ENCODE measurements around the gene TRIM43.

GRCh38 chr2:95578539-95578938 lies 13.3 kb upstream of the TRIM43 start:
- TF ChIP-seq CTCF (IDR thresholded peaks at IDR 0.05; ENCODE audit: extremely low read depth in 1 of 2, insufficient read depth in 1 of 2, low read depth in 1 of 2, low read length in 2 of 2) (no peak), POLR2A (IDR thresholded peaks at IDR 0.05; ENCODE audit: low read depth, low read length) (no peak), MAX (IDR thresholded peaks at IDR 0.05; ENCODE audit: insufficient read depth, insufficient read length) (no peak), EZH2 (IDR thresholded peaks at IDR 0.05; ENCODE audit: borderline replicate concordance, low read depth, low read length, severe bottlenecking) (no peak), POLR2AphosphoS5 (IDR thresholded peaks at IDR 0.05; ENCODE audit: insufficient read depth, low read depth, low read length) (no peak), MYC (IDR thresholded peaks at IDR 0.05; ENCODE audit: low read depth, low read length) (no peak), GATA2 (IDR thresholded peaks at IDR 0.05; ENCODE audit: insufficient read depth, insufficient read length, low read depth, low read length) (no peak), FOS (IDR thresholded peaks at IDR 0.05; ENCODE audit: borderline replicate concordance, insufficient read depth, low read length) (no peak)
